GM10248 (cell line): ENCODE measurements around the gene SRPRA.

Source experiments
- CTCF ChIA-PET: fragments of 300-600 bp; sonication (Branson Sonifier 250); formaldehyde crosslinking; extraction: SDS; loops from one replicate; lab custom pipeline; 2021; ENCODE audit warnings: antibody characterized with exemption; lab: Yijun Ruan, JAX
- POLR2A ChIA-PET: fragments of 350-650 bp; sonication (Branson Sonifier 250); formaldehyde crosslinking; extraction: SDS; loops from one replicate; lab custom pipeline; 2020; ENCODE audit warnings: antibody characterized with exemption; lab: Yijun Ruan, JAX
- DNase-seq: peaks from one replicate; pipeline ENCODE4 v3.0.0; 2012; ENCODE audit errors: extremely low spot score
- TF ChIP-seq, protein P1 (sequence below): IDR thresholded peaks from 2 replicates; pipeline ENCODE4 v1.5.1; 2012; ENCODE audit warnings: mild to moderate bottlenecking, low read depth; ENCODE audit errors: extremely low read depth, missing control alignments, control extremely low read depth

SRPRA gene

DNA sequence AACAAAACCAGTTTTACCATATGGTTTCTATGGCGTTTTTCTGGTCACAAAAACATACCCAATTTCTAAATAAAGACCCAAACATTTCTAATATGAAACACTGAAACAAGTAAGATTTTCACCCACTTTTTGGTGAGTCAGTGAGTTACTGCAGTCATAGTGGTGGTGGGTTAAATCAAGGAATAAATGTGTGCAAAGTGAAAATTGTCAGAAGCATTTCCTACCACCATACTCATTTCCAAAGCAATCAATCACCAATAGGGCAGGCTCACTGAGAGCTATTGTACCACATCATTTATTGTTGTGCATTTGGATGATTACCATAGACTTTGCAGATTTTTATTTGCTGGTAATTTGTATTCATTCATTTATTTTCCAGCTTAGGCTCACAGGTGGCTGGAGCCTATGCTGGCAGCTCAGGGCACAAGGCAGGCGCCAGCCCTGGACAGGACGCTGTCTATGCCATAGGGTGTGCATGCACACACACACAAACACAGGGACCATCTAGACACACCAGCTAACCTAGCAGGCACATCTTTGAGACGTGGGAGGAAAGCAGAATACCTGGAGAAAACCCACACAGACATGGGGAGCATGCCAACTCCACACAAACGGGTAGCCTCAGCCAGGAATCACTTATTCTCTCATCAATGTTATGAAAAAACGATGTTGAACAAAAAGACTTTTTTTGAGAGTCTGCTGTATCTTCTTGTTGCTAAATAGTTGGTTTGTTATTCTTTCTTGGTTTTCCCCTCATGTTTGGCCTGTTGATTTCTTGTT lies 52.0 kb downstream of the SRPRA start:
- ChIA-PET CTCF (interaction anchor here (0.9 to 1.3 kb wide), 2 partner anchors 19 to 45 kb away, joined by 3 read pairs; no protein-coding TSS in a partner anchor), POLR2A (no interaction called here)
- TF ChIP-seq, protein P1, sequence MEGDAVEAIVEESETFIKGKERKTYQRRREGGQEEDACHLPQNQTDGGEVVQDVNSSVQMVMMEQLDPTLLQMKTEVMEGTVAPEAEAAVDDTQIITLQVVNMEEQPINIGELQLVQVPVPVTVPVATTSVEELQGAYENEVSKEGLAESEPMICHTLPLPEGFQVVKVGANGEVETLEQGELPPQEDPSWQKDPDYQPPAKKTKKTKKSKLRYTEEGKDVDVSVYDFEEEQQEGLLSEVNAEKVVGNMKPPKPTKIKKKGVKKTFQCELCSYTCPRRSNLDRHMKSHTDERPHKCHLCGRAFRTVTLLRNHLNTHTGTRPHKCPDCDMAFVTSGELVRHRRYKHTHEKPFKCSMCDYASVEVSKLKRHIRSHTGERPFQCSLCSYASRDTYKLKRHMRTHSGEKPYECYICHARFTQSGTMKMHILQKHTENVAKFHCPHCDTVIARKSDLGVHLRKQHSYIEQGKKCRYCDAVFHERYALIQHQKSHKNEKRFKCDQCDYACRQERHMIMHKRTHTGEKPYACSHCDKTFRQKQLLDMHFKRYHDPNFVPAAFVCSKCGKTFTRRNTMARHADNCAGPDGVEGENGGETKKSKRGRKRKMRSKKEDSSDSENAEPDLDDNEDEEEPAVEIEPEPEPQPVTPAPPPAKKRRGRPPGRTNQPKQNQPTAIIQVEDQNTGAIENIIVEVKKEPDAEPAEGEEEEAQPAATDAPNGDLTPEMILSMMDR = no peak
- DNase-seq = no peak

DNA sequence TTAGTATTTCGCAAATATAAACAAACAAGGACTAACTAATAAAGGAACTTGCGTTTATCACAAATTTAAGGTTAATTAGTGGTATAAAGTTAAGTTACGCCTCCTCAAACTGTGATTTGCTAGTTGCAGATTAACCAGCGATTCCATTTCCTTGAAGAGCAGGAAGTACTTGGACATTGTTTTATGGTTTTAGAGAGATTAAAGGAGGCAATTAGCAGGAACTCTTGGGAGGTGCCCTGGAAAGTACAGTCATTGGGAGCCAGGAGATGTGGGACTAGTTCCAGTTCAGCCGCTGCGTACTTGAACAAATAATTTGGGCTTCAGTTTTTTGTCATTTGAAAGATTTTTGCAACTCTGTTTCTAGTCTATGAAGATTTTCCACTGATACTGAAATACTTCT lies 53.9 kb downstream of the SRPRA start:
- ChIA-PET POLR2A (no interaction called here), CTCF (no interaction called here)
- no peak for DNase-seq
- TF ChIP-seq, protein P1 = no peak

DNA sequence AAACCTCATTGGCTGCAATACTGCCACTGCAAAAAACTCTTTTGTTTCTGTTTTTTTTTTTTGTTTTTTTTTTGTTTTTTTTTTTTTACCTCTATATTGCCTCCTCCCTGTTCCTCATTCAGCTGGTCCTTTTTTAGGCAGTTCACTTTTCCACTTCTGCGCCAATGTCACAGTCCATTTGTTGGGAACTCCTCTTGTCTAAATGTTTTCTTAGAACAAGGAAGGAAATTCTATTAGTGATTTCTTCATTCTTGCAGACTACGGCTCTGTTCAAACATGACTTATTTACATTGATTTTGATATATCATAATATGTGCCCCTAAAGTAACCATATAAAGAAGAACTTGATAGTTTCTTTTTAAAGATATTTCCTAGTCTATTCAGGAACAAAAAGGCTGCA lies 54.3 kb downstream of the SRPRA start:
- TF ChIP-seq, protein P1 = no peak
- CTCF ChIA-PET = interaction anchor here (1.2 kb wide), 1 partner anchor 21 kb away, joined by 3 read pairs; no protein-coding TSS in a partner anchor
- no peak for DNase-seq
- POLR2A ChIA-PET = no interaction called here
